Gastrocnemius medialis (tissue), 4 donors: Measurements from ENCODE around the gene AMMECR1. TPM values are rescaled to one million over a fixed set of nuclear protein-coding genes. Genes with fewer than 3 reads are reported as not detected.

ENCODE experiments used
- ATAC-seq, 2 donors: fragments of 150-250 bp; one replicate each; pipeline ENCODE4 v1.9.1; 2016
- DNase-seq, 2 donors: peaks; one replicate each; pipeline ENCODE4 v3.0.0-alpha.2; 2019
- H3K27ac ChIP-seq, 4 donors: fragments of 200-600 bp; sonication (generic); 1 replicate in 1 of 4; 2 replicates in 3 of 4; pipeline ENCODE4 v1.5.1; 2016 to 2018; ENCODE audit warnings: mild to moderate bottlenecking in 2 of 4, moderate library complexity in 1 of 4
- H3K27me3 ChIP-seq, 3 donors: fragments of 200-600 bp; sonication (generic) in 2 of 3; 1 replicate in 1 of 3; 2 replicates in 2 of 3; pipeline versions ENCODE4 v1.5.1 to v1.6.0; 2016 to 2019; ENCODE audit warnings: mild to moderate bottlenecking in 1 of 3, moderate library complexity in 1 of 3
- H3K36me3 ChIP-seq, 2 donors: fragments of 200-600 bp; sonication (generic) in 1 of 2; one replicate each; pipeline ENCODE4 v1.5.1; 2017 to 2018
- H3K4me1 ChIP-seq, 2 donors: fragments of 200-600 bp; sonication (generic) in 1 of 2; one replicate each; pipeline ENCODE4 v1.5.1; 2016 to 2017; ENCODE audit warnings: mild to moderate bottlenecking in 2 of 2
- H3K4me3 ChIP-seq, 4 donors: fragments of 200-600 bp; sonication (generic) in 3 of 4; 1 replicate in 1 of 4; 2 replicates in 3 of 4; pipeline ENCODE4 v1.5.1; 2016 to 2019; ENCODE audit warnings: mild to moderate bottlenecking in 2 of 4
- H3K9me3 ChIP-seq, 3 donors: fragments of 200-600 bp; sonication (generic) in 2 of 3; 1 replicate in 1 of 3; 2 replicates in 2 of 3; pipeline ENCODE4 v1.5.1; 2016 to 2019
- POLR2A ChIP-seq, 2 donors: fragments of 450-650 bp; IDR thresholded peaks; one replicate each; pipeline ENCODE4 v1.6.1; 2017; ENCODE audit warnings: antibody characterized with exemption in 2 of 2, mild to moderate bottlenecking in 2 of 2, moderate library complexity in 2 of 2
- in situ Hi-C, 4 donors: fragments of 200-750 bp; cut with MboI; loops; one replicate each; pipeline versions ENCODE4 v1.15.0 to v1.8.0; 2017; ENCODE audit warnings: low sequenced_read_pairs in 4 of 4
- intact Hi-C: fragments of 100-400 bp; cut with DNase I; formaldehyde crosslinking; loops from one replicate; pipeline ENCODE4 v1.15.1; 2023; ENCODE audit warnings: low total_unique reads
- total RNA-seq, 4 donors: library from RNA; depleted of rRNA; stranded (reverse); fragments of >200 nt; gene quantifications; one replicate each; pipeline versions ENCODE4 v1.1.0 to v1.2.3, GENCODE V29; 2016
- TF ChIP-seq, protein P1 (sequence below), 5 experiments: fragments of 450-650 bp in 3 of 5; fragments of 200-600 bp in 2 of 5; sonication (generic) in 2 of 5; IDR thresholded peaks in 4 of 5; conservative IDR thresholded peaks in 1 of 5; 1 replicate in 4 of 5; 2 replicates in 1 of 5; pipeline ENCODE4 v1.5.1; 2016 to 2019; ENCODE audit warnings: antibody characterized with exemption in 5 of 5, mild to moderate bottlenecking in 3 of 5, moderate library complexity in 3 of 5

AMMECR1 gene
- total RNA-seq, 4 donors from 2014 or later, result 1.2 to 2.6 (median 1.9) TPM

DNA sequence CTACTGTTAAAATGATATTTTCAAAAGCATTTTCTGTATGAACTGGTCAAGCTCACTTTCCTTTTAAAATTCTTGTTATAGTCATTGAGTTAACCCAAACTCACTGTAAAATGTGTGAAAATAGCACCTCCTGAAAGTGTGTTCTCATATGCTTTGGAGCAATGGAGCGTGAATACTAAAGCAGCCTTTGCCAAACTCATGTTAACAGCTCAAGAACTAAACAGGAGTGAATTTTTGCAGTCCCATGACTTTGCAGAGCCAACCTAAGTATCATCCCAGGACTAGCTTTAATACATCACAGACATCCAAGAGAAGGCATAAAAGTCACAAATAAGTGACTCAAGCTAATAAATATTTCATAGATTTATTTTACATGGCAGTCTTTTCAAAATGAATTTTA is 2.3 kb downstream of the AMMECR1 start:
- Histone ChIP-seq H3K4me1 (peaks cover 6 to 7% of the 10 kb centered on the region in 2 donors), H3K4me3 (no peak overlapping the region), H3K9me3 (no peaks in the 10 kb centered on the region), H3K27ac (no peak overlapping the region), H3K36me3 (no peaks in the 10 kb centered on the region), H3K27me3 (no peaks in the 10 kb centered on the region)
- DNase-seq (no peak), ATAC-seq (no peak)
- intact Hi-C loops, result loop anchor here (5.0 to 10.0 kb wide), 3 partner anchors 92 to 581 kb away; partner anchors contain the start of gene ACSL4
- TF ChIP-seq POLR2A (IDR thresholded peaks at IDR 0.05), result no peak
- TF ChIP-seq, protein P1, sequence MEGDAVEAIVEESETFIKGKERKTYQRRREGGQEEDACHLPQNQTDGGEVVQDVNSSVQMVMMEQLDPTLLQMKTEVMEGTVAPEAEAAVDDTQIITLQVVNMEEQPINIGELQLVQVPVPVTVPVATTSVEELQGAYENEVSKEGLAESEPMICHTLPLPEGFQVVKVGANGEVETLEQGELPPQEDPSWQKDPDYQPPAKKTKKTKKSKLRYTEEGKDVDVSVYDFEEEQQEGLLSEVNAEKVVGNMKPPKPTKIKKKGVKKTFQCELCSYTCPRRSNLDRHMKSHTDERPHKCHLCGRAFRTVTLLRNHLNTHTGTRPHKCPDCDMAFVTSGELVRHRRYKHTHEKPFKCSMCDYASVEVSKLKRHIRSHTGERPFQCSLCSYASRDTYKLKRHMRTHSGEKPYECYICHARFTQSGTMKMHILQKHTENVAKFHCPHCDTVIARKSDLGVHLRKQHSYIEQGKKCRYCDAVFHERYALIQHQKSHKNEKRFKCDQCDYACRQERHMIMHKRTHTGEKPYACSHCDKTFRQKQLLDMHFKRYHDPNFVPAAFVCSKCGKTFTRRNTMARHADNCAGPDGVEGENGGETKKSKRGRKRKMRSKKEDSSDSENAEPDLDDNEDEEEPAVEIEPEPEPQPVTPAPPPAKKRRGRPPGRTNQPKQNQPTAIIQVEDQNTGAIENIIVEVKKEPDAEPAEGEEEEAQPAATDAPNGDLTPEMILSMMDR (IDR thresholded peaks at IDR 0.05 in 4 of 5, conservative IDR thresholded peaks at IDR 0.05 in 1 of 5), result no peak
- in situ Hi-C loops, result no loop called here

DNA sequence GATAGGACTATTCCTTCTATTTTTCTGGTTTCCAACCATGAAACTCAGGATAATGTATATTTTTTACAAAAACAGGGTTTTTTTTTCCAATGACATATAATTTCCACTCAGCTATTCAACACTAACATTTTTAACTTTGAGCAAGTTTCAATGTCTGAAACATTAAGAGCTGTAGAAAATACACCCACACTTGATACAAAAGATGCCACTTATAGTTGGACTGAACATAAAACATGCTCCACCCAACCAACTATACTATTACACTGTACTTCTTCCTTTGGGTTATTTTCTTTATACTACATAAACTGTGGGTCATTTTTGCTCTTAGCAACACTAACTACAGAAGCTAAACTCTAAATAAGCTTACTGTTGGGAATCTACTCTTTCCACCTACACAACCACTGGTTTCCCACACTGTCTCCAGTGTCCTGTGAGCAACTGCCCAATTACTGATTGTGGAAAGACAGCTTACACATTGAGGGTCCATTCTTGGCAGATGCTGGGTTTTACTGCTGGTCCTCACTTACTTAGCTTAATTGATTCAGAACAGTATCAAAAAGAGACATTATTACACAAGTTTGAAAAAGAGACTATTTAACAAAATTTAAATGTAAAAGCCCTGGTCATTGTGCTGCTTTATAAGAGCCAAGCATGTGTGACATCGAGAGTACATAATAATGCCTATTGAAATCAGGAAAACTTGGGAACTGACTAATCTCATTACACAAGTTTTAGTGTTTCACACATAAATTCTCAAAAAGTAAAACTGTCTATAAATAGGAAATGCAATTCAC is 6.3 kb downstream of the AMMECR1 start:
- Histone ChIP-seq H3K27me3 (no peaks in the 10 kb centered on the region), H3K36me3 (no peaks in the 10 kb centered on the region), H3K9me3 (no peaks in the 10 kb centered on the region), H3K27ac (no peak overlapping the region), H3K4me1 (peaks cover 4 to 19% of the 10 kb centered on the region in 2 donors), H3K4me3 (no peak overlapping the region)
- TF ChIP-seq, protein P1 (IDR thresholded peaks at IDR 0.05 in 4 of 5, conservative IDR thresholded peaks at IDR 0.05 in 1 of 5), result no peak
- no peak for TF ChIP-seq POLR2A (IDR thresholded peaks at IDR 0.05)
- DNase-seq (no peak), ATAC-seq (no peak)
- intact Hi-C loops, result loop anchor here (10.0 kb wide), 1 partner anchor 577 kb away; the partner anchor contains the start of gene ACSL4
- in situ Hi-C loops, result no loop called here

DNA sequence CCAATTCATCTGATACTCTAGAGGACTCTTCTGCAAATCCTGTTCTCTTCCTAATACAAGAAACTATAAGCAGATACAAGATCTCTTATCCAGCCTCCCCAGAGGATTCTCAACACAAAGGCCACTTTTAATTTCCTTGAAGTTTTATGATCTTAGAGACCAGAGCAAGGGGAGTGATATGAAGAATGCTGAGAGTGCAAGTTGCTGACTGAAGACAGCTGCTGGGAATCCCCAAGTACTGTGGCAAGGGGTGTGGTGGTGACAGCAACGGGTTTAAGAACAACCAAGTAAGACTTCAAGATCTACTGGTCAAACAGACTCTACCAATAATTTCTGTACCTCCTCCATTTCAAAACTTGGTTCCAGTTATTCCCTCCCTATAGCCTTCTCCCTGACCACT is 7.0 kb downstream of the AMMECR1 start:
- no peak for TF ChIP-seq POLR2A (IDR thresholded peaks at IDR 0.05)
- TF ChIP-seq, protein P1 (IDR thresholded peaks at IDR 0.05 in 4 of 5, conservative IDR thresholded peaks at IDR 0.05 in 1 of 5), result no peak
- in situ Hi-C loops, result no loop called here
- no peak for ATAC-seq

DNA sequence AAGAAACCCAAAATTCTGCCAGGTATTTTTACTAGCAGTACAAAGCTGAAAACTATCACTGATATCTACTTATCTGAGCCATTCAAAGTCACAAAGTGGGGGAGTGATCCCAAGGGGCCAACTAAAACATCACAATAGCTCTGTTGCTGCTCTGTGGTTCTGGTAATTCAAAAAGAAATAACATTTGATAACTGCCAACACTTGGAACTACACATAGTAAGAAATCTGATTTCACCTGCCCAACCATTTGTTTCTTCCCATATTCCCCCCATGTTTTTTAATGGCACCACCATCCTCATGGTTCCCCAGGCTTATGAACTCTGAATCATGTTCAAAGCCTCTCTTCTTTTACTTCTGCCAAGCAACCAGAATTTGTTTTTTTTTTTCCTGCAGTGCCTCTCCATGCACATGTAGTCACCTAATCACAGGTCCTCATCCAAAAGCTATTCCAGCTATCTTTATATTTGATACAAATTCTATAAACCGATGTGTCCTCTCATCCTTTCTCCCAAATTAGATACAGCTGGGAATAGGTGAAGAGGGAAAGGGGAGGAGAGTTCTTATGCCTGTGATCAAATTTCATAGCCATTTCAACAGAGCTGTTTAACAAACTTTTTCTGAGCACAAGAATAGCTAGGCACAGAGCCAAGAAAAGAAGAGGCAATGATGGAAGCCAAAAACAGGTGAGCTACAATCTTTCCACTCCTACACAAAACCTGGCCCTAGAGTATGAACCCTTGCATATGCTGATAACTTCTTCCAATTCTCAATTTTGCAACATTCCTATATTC is 7.7 kb downstream of the AMMECR1 start:
- TF ChIP-seq POLR2A (IDR thresholded peaks at IDR 0.05), result no peak
- TF ChIP-seq, protein P1 (IDR thresholded peaks at IDR 0.05 in 4 of 5, conservative IDR thresholded peaks at IDR 0.05 in 1 of 5), result no peak
- Histone ChIP-seq H3K4me3 (no peak overlapping the region), H3K27ac (no peak overlapping the region), H3K27me3 (no peaks in the 10 kb centered on the region), H3K9me3 (no peaks in the 10 kb centered on the region), H3K4me1 (peaks cover 0 to 12% of the 10 kb centered on the region in 2 donors), H3K36me3 (no peaks in the 10 kb centered on the region)
- intact Hi-C loops (loop anchor here (10.0 kb wide), 1 partner anchor 575 kb away; the partner anchor contains the start of gene ACSL4), in situ Hi-C loops (no loop called here)
- DNase-seq, result no peak
- ATAC-seq, result peak in 1 of 2 donors; percentile 65

More for the DNA sequence above, 7.0 kb downstream of the AMMECR1 start:
- intact Hi-C loops, result loop anchor here (10.0 kb wide), 1 partner anchor 576 kb away; the partner anchor contains the start of gene ACSL4
- peaks cover 0 to 12% of the 10 kb centered on the region in 2 donors for H3K4me1 ChIP-seq
- no peak overlapping the region for H3K27ac ChIP-seq
- no peaks in the 10 kb centered on the region for H3K36me3 ChIP-seq
- no peak overlapping the region for H3K4me3 ChIP-seq
- no peak for DNase-seq
- H3K27me3 ChIP-seq, result no peaks in the 10 kb centered on the region
- H3K9me3 ChIP-seq, result no peaks in the 10 kb centered on the region
